D721Med (cell line): ENCODE results near the gene DOCK6.

Experiments used
- DNase-seq: peaks from one replicate; pipeline ENCODE4 v3.0.0; 2011; ENCODE audit warnings: low spot score; ENCODE audit not compliant: insufficient read length
- FAIRE-seq: peaks from 2 replicates; lab custom pipeline; 2011; peaks lifted over from hg19 to GRCh38; lab: Jason Lieb, UNC
- TF ChIP-seq, protein P1 (sequence below): IDR thresholded peaks from 2 replicates; pipeline ENCODE4 v1.5.1; 2012; ENCODE audit warnings: mild to moderate bottlenecking, control low read depth; ENCODE audit not compliant: insufficient read depth; ENCODE audit errors: missing control alignments

Gene DOCK6

DNA sequence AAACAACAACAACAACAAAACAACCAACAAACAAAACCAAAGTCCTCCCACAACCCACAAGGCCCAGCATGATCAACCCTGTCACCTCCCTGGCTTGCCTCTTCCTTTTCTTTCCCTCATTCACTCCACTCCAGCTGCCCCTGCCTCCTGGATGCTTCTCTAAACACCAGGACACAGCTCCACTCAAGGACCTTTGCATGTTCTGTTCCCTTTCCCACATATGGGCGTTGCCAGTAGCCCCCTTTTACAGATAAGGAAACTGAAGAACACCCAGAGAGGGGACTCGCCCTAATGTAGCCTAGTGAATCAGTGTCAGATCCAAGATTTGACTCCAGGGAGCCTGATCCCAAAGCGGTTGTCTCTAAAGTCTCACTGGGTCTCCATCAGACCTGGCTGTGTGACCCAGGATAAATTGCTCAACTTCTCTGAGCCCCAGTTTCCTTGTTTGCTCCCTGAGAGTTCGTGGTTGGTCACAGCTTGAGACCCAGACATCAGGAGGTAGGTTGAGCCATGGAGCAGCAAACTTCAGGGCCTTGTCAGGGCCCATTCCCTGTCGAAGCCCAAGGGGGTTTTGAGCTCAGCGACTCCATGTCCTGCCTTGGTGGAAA lies 3.0 kb upstream of the DOCK6 start:
- no peak for FAIRE-seq
- no peak for DNase-seq
- TF ChIP-seq, protein P1, sequence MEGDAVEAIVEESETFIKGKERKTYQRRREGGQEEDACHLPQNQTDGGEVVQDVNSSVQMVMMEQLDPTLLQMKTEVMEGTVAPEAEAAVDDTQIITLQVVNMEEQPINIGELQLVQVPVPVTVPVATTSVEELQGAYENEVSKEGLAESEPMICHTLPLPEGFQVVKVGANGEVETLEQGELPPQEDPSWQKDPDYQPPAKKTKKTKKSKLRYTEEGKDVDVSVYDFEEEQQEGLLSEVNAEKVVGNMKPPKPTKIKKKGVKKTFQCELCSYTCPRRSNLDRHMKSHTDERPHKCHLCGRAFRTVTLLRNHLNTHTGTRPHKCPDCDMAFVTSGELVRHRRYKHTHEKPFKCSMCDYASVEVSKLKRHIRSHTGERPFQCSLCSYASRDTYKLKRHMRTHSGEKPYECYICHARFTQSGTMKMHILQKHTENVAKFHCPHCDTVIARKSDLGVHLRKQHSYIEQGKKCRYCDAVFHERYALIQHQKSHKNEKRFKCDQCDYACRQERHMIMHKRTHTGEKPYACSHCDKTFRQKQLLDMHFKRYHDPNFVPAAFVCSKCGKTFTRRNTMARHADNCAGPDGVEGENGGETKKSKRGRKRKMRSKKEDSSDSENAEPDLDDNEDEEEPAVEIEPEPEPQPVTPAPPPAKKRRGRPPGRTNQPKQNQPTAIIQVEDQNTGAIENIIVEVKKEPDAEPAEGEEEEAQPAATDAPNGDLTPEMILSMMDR: no peak

DNA sequence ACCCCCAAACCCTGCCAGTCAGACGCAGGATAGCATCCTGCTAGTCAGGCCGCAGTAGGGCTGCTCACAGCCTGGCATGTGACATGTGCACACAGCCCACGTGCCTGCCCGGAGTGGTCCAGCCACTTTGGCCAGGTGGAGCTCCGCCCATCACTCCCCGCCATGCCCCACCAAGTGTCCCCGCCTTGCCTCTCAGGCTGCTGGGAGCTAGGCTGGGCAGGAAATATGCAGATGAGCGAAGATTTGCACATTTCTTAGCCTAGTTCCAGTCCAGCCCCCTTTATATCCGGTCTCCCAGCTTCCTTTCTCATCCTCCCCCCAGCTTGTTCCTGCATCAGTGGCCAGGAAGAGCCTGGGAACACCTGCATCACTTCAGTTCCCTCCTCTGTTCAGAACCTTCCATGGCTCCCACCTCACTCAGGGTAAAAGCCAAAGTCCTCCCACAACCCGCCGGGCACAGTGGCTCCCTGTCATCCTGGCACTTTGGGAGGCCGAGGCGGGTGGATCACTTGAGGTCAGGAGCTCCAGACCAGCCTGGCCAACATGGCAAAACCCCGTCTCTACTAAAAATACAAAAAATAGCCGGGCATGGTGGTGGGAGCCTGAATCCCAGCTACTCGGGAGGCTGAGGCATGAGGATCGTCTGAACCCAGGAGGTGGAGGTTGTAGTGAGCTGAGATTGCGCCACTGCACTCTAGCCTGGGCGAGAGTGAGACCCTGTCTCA lies 2.3 kb upstream of the DOCK6 start:
- DNase-seq (no peak), FAIRE-seq (no peak)
- TF ChIP-seq, protein P1: no peak

DNA sequence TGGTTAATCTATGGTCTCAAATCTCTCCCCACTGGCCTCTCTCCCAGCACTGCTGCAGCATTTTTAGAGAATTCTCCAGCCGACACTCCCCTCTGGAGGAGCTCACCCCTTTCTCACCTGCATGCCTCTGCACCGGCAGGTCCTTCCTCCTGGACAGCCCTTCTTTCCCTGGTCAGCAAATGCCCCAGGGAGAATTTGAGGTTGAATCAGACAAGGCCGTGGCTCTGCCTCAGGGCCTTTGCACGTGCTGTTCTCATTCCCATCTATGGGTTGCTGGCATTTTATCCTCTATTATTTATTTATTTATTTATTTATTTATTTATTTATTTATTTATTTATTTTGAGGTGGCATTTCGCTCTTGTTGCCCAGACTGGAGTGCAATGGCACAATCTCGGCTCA lies 1.4 kb upstream of the DOCK6 start:
- FAIRE-seq: no peak
- DNase-seq: no peak
- TF ChIP-seq, protein P1: no peak

DNA sequence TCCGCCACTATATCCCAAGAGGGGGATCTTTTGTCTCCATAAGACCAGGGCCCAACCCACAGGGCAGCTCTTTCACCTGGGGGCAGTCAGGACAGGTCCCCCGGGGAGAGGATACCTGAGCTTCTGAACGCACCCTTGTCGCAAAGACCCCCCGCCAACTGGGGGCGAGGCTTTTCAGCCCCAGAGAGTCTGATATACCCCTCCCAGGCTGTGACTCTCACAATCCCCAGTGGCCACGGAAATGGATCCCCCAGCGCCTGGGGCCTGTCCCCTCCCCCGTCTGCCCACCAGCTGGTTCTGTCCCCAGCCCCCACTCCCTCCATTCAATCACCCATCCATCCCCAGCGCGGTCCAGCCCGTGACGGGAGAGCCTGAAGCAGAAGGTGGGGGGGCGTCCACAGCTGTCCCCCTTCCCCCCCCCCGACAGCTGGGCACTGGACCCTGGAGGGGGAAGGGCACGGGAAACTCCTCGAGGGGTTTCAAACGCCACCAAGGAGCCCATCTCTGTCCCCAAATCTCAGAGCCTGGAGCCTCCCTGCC lies 823 bp downstream of the DOCK6 start:
- TF ChIP-seq, protein P1: no peak
- FAIRE-seq (no peak), DNase-seq (no peak)

DNA sequence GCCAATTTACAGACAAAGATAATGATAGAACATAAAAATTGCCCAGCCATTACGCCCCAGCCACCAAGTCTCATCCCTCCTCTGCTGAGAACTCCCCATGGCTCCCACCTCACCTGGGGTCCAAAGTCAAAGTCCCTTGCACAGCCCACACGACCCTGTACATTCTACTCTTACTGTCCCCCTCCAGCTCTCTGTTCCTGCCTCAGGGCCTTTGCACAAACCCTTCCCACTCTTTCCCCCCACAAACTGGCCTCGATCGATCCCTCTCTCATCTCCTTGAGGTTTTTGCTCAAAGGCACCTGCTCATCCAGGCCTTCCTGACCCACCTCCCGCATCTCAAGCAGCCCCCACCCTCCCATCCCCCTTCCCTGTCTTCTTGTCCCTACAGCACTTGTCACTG lies 1.3 kb downstream of the DOCK6 start:
- DNase-seq (no peak), FAIRE-seq (no peak)

DNA sequence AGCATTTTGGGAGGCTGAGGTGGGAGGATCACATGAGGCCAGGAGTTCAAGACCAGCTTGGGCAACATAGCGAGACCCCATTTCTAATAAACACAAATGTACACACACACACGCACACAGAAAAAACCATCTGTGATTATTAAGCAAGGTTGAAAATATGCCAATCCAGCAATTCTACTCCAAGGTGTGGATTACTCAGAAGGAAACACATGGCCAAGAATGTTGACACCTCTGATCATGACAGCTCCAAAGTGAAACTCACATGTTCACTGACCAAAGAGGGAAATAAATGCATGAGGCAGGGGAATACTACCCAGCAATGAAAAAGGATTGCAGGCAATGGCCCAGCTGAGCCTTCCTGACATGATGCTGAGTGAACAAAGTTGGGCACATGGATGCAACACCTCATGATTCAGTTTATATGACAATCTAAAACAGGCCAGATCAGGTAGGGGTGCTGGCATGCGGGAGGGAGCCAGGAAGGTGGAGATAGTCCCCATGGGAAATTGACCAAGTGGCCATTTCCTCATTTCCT lies 4.4 kb downstream of the DOCK6 start:
- DNase-seq: no peak
- TF ChIP-seq, protein P1: no peak
- FAIRE-seq: no peak

More for the DNA sequence above, 1.3 kb downstream of the DOCK6 start:
- TF ChIP-seq, protein P1: no peak
